Prostate gland (tissue), 2 donors: ENCODE measurements around the gene IFNL2. TPM values are rescaled to one million over a fixed set of nuclear protein-coding genes. Genes with fewer than 3 reads are reported as not detected.

Source experiments
- DNase-seq: peaks from one replicate; pipeline ENCODE4 v3.0.0-alpha.2; 2019; ENCODE audit warnings: low spot score
- H3K27ac ChIP-seq, 2 donors: fragments of 200-600 bp; sonication (generic); 2 replicates each; pipeline ENCODE4 v1.5.1; 2017 to 2019
- H3K27me3 ChIP-seq: fragments of 200-600 bp; sonication (generic); replicated peaks from 2 replicates; pipeline ENCODE4 v1.5.1; 2019; ENCODE audit not compliant: insufficient read depth
- H3K36me3 ChIP-seq, 2 donors: fragments of 200-600 bp; sonication (generic); 1 replicate in 1 of 2; 2 replicates in 1 of 2; pipeline versions ENCODE4 v1.5.1 to v1.8.1; 2017 to 2019
- H3K4me1 ChIP-seq: fragments of 200-600 bp; sonication (generic); replicated peaks from 2 replicates; pipeline ENCODE4 v1.5.1; 2019
- H3K4me3 ChIP-seq, 2 donors: fragments of 200-600 bp; sonication (generic); 2 replicates each; pipeline ENCODE4 v1.5.1; 2017 to 2019
- H3K9me3 ChIP-seq: fragments of 200-600 bp; sonication (generic); 2 replicates; pipeline ENCODE4 v1.5.1; 2017
- CTCF ChIP-seq, 4 experiments: fragments of 200-600 bp in 2 of 4; fragments of 450-650 bp in 2 of 4; sonication (generic) in 2 of 4; IDR thresholded peaks; 1 replicate in 3 of 4; 2 replicates in 1 of 4; pipeline ENCODE4 v1.5.1; 2016 to 2019; ENCODE audit warnings: antibody characterized with exemption in 4 of 4, mild to moderate bottlenecking in 2 of 4, moderate library complexity in 2 of 4
- POLR2A ChIP-seq: fragments of 450-650 bp; IDR thresholded peaks from one replicate; pipeline ENCODE4 v1.6.1; 2016; ENCODE audit warnings: antibody characterized with exemption, mild to moderate bottlenecking
- POLR2AphosphoS5 ChIP-seq: sonication (generic); formaldehyde crosslinking; IDR thresholded peaks from one replicate; pipeline ENCODE4 v1.6.1; 2017; ENCODE audit warnings: antibody characterized with exemption
- WGBS: methylation state at CpG from one replicate; pipeline ENCODE4 v1.1.5; 2018; 5-methylcytosine and 5-hydroxymethylcytosine counted together
- intact Hi-C: fragments of 100-400 bp; cut with DNase I; formaldehyde crosslinking; loops from one replicate; pipeline ENCODE4 v1.14.2; 2022
- total RNA-seq, 2 donors: library from RNA; depleted of rRNA; stranded (reverse); fragments of >200 nt; gene quantifications; one replicate each; pipeline ENCODE4 v1.1.0, GENCODE V29; 2016

IFNL2 gene
- total RNA-seq, 2 donors from 2014 or later: not detected

GRCh38 chr19:39301021-39301420 lies 32.8 kb downstream of the IFNL2 start:
- no peak for DNase-seq
- no peaks in the 10 kb centered on the region for H3K4me1 ChIP-seq
- H3K27ac ChIP-seq: no peak overlapping the region
- intact Hi-C loops: no loop called here
- no peak overlapping the region for H3K4me3 ChIP-seq
- no peaks in the 10 kb centered on the region for H3K9me3 ChIP-seq
- WGBS: 76% methylated on average over 4 of the region's 4 CpGs
- no peaks in the 10 kb centered on the region for H3K36me3 ChIP-seq
- peaks cover 2% of the 10 kb centered on the region for H3K27me3 ChIP-seq
- TF ChIP-seq POLR2A (no peak), CTCF (IDR thresholded peaks at IDR 0.05) (no peak), POLR2AphosphoS5 (no peak)

- Histone ChIP-seq H3K4me1 (no peaks in the 10 kb centered on the region), H3K36me3 (no peaks in the 10 kb centered on the region), H3K9me3 (no peaks in the 10 kb centered on the region), H3K27me3 (peaks cover 2% of the 10 kb centered on the region), H3K27ac (no peak overlapping the region), H3K4me3 (no peak overlapping the region)
- intact Hi-C loops: no loop called here
- WGBS: 90% methylated on average over 3 of the region's 3 CpGs
- DNase-seq: no peak
- no peak for TF ChIP-seq CTCF (IDR thresholded peaks at IDR 0.05)
- no peak for TF ChIP-seq POLR2A
- no peak for TF ChIP-seq POLR2AphosphoS5
Measured at GRCh38 chr19:39301562-39301961, 33.4 kb downstream of the IFNL2 start.

- intact Hi-C loops: no loop called here
- Histone ChIP-seq H3K9me3 (no peaks in the 10 kb centered on the region), H3K27ac (no peak overlapping the region), H3K27me3 (peaks cover 2% of the 10 kb centered on the region), H3K4me3 (no peak overlapping the region), H3K4me1 (peaks cover 5% of the 10 kb centered on the region), H3K36me3 (no peaks in the 10 kb centered on the region)
- no peak for DNase-seq
- TF ChIP-seq POLR2AphosphoS5 (no peak), CTCF (IDR thresholded peaks at IDR 0.05) (no peak), POLR2A (no peak)
- 54% methylated on average over 10 of the region's 10 CpGs for WGBS
Measured at GRCh38 chr19:39303373-39304184, 35.4 kb downstream of the IFNL2 start.

GRCh38 chr19:39304185-39304513 lies 36.0 kb downstream of the IFNL2 start:
- H3K27ac ChIP-seq: no peak overlapping the region
- H3K36me3 ChIP-seq: no peaks in the 10 kb centered on the region
- DNase-seq: no peak
- H3K27me3 ChIP-seq: peaks cover 2% of the 10 kb centered on the region
- no peak overlapping the region for H3K4me3 ChIP-seq
- H3K9me3 ChIP-seq: no peaks in the 10 kb centered on the region
- peaks cover 5% of the 10 kb centered on the region for H3K4me1 ChIP-seq
- intact Hi-C loops: no loop called here
- TF ChIP-seq POLR2AphosphoS5 (no peak), CTCF (IDR thresholded peaks at IDR 0.05) (no peak), POLR2A (no peak)
